ENCODE data around the gene BLOC1S3. TPM values are rescaled to one million over a fixed set of nuclear protein-coding genes. Genes with fewer than 3 reads are reported as not detected.

The BLOC1S3 gene
- total and polyA plus RNA-seq, 2 of the 4 experiments (the other 2 are of a cell fraction) = 1.1 to 4.9 TPM

- no peak overlapping the region for H3K4me2 ChIP-seq (ENCODE audit: low read depth, low read length)
- no peak overlapping the region for H3K56ac ChIP-seq (ENCODE audit: extremely low read depth, insufficient read depth, low read length)
- ATAC-seq (ENCODE audit: low read depth) = no peak
- WGBS, 2 experiments (ENCODE audit: extremely low coverage in 2 of 2, insufficient read length in 1 of 2) = 100% methylated on average over 2 of the region's 4 CpGs; no CpG with 5 or more reads in 1 of the 2 experiments
- no peak overlapping the region for H2AK9ac ChIP-seq (replicated peaks; ENCODE audit: low read depth, low read length, poor library complexity)
- H3K4me3 ChIP-seq (ENCODE audit: insufficient read depth, low read depth, low read length) = no peak overlapping the region
- peaks cover 14% of the 10 kb centered on the region; the same call in 1 of the 2 replicates for H3K36me3 ChIP-seq (ENCODE audit: control insufficient read depth, insufficient read depth, low read length)
- H4K20me1 ChIP-seq (ENCODE audit: insufficient read depth, low read length) = peaks cover 8% of the 10 kb centered on the region
- H3K23ac ChIP-seq (ENCODE audit: low read depth, low read length) = no peak overlapping the region
- TF ChIP-seq FOS (IDR thresholded peaks at IDR 0.05; ENCODE audit: low read depth, low read length) (no peak), NFE2L2 (IDR thresholded peaks at IDR 0.05; ENCODE audit: low read depth, low read length) (no peak), BHLHE40 (IDR thresholded peaks at IDR 0.05; ENCODE audit: low read depth, low read length) (no peak), MAZ (IDR thresholded peaks at IDR 0.05; ENCODE audit: borderline replicate concordance, low read depth, low read length) (no peak), RAD21 (IDR thresholded peaks at IDR 0.05; ENCODE audit: low read length) (no peak), RFX5 (IDR thresholded peaks at IDR 0.05; ENCODE audit: low read depth, low read length) (no peak), SMC3 (IDR thresholded peaks at IDR 0.05; ENCODE audit: low read depth, low read length) (no peak), MXI1 (IDR thresholded peaks at IDR 0.05; ENCODE audit: borderline replicate concordance, low read depth, low read length) (no peak), CHD1 (IDR thresholded peaks at IDR 0.05; ENCODE audit: low read depth, low read length) (no peak), POLR2A (IDR thresholded peaks at IDR 0.05; ENCODE audit: low read depth, low read length) (no peak), RCOR1 (IDR thresholded peaks at IDR 0.05; ENCODE audit: insufficient replicate concordance, low read length) (no peak), MAFK (IDR thresholded peaks at IDR 0.05; ENCODE audit: low read depth, low read length) (no peak), CTCF (conservative IDR thresholded peaks at IDR 0.05; ENCODE audit: low read depth, low read length) (no peak), ELK1 (IDR thresholded peaks at IDR 0.05; ENCODE audit: borderline replicate concordance, low read depth, low read length) (no peak), CEBPB (IDR thresholded peaks at IDR 0.05; ENCODE audit: low read depth, low read length) (no peak)
- TF ChIP-seq, protein P1, sequence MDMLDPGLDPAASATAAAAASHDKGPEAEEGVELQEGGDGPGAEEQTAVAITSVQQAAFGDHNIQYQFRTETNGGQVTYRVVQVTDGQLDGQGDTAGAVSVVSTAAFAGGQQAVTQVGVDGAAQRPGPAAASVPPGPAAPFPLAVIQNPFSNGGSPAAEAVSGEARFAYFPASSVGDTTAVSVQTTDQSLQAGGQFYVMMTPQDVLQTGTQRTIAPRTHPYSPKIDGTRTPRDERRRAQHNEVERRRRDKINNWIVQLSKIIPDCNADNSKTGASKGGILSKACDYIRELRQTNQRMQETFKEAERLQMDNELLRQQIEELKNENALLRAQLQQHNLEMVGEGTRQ (IDR thresholded peaks at IDR 0.05; ENCODE audit: low read depth, low read length) = no peak
- H3K9me1 ChIP-seq (ENCODE audit: insufficient read depth, low read length) = peaks cover 7% of the 10 kb centered on the region; the same call in 1 of the 2 replicates
- POLR2A ChIA-PET (ENCODE audit: unreplicated experiment) = interaction anchor here (0.6 kb wide), 1 partner anchor 39 kb away, joined by 9 read pairs; no protein-coding TSS in a partner anchor
- H2BK15ac ChIP-seq (ENCODE audit: low read depth, low read length) = no peak overlapping the region
- H4K8ac ChIP-seq (ENCODE audit: low read depth in 2 of 2, low read length in 2 of 2) = no peak overlapping the region
- H2BK120ac ChIP-seq (ENCODE audit: low read depth, low read length) = no peak overlapping the region
- no peak overlapping the region for H4K5ac ChIP-seq (ENCODE audit: low read depth, low read length)
- peaks cover 20% of the 10 kb centered on the region for H3K27me3 ChIP-seq (ENCODE audit: control insufficient read depth, insufficient read depth, low read length)
- no peak overlapping the region for H3K4ac ChIP-seq (ENCODE audit: low read depth, low read length)
- no peak overlapping the region for H3K27ac ChIP-seq (ENCODE audit: insufficient read depth, low read length)
- no peak overlapping the region for H4K91ac ChIP-seq (ENCODE audit: insufficient read depth, low read depth, low read length)
- no peaks in the 10 kb centered on the region for H3K79me1 ChIP-seq (ENCODE audit: low read depth in 1 of 2, low read length in 2 of 2)
- BruUV-seq (replicated peaks) = no TSS peak
- no peak overlapping the region for H2BK20ac ChIP-seq (ENCODE audit: low read depth, low read length)
- no peak overlapping the region for H2BK5ac ChIP-seq (ENCODE audit: low read depth, low read length, poor library complexity, severe bottlenecking)
- intact Hi-C loops (cut with micrococcal nuclease) = no loop called here
- no peak overlapping the region for H3K14ac ChIP-seq (replicated peaks; ENCODE audit: low read depth, low read length)
- no peak overlapping the region for H2AK5ac ChIP-seq (ENCODE audit: low read depth, low read length)
- H2AFZ ChIP-seq (replicated peaks; ENCODE audit: low read length, poor library complexity) = no peak overlapping the region
- CTCF ChIA-PET = interaction anchor here (1.0 kb wide), 1 partner anchor 10 kb away, joined by 6 read pairs; no protein-coding TSS in a partner anchor
- H3K18ac ChIP-seq (ENCODE audit: low read depth, low read length) = no peak overlapping the region
- H3K4me1 ChIP-seq (ENCODE audit: control insufficient read depth, insufficient read depth, low read length) = peaks cover 18% of the 10 kb centered on the region
- in situ Hi-C loops (cut with MboI; ENCODE audit: low sequenced_read_pairs) = no loop called here
- dilution Hi-C loops (cut with HindIII; ENCODE audit: low sequenced_read_pairs, unreplicated experiment) = no loop called here
- DNase-seq = no peak
- H3K9me3 ChIP-seq (ENCODE audit: control insufficient read depth, insufficient read depth, low read length) = no peaks in the 10 kb centered on the region
- H3K9ac ChIP-seq (ENCODE audit: low read depth, low read length) = no peak overlapping the region
Observed at GRCh38 chr19:45150180-45150579, 28.4 kb upstream of the BLOC1S3 start.
